Body of pancreas (tissue), 4 donors: ENCODE data around the gene NDUFA1.
"Not testable (repeated sequence)": the region's sequence is repeated elsewhere in the genome, so short reads cannot be mapped to it uniquely, and the experiment has no call there.

ENCODE experiments used
- POLR2A ChIP-seq, 3 donors: fragments of 450-650 bp; IDR thresholded peaks; one replicate each; pipeline ENCODE4 v1.6.1; 2016; ENCODE audit warnings: antibody characterized with exemption in 3 of 3, mild to moderate bottlenecking in 2 of 3
- TF ChIP-seq, protein P1 (sequence below), 7 experiments: fragments of 450-650 bp in 4 of 7; fragments of 200-600 bp in 3 of 7; sonication (generic) in 3 of 7; IDR thresholded peaks; one replicate each; pipeline ENCODE4 v1.5.1; 2016 to 2019; ENCODE audit warnings: antibody characterized with exemption in 7 of 7

- TF ChIP-seq POLR2A (IDR thresholded peaks at IDR 0.05) = not testable (repeated sequence)
- TF ChIP-seq, protein P1, sequence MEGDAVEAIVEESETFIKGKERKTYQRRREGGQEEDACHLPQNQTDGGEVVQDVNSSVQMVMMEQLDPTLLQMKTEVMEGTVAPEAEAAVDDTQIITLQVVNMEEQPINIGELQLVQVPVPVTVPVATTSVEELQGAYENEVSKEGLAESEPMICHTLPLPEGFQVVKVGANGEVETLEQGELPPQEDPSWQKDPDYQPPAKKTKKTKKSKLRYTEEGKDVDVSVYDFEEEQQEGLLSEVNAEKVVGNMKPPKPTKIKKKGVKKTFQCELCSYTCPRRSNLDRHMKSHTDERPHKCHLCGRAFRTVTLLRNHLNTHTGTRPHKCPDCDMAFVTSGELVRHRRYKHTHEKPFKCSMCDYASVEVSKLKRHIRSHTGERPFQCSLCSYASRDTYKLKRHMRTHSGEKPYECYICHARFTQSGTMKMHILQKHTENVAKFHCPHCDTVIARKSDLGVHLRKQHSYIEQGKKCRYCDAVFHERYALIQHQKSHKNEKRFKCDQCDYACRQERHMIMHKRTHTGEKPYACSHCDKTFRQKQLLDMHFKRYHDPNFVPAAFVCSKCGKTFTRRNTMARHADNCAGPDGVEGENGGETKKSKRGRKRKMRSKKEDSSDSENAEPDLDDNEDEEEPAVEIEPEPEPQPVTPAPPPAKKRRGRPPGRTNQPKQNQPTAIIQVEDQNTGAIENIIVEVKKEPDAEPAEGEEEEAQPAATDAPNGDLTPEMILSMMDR (IDR thresholded peaks at IDR 0.05) = not testable (repeated sequence)
These were observed 20.5 kb downstream of the NDUFA1 start for GRCh38 chrX:119891961-119892692.
